ENCODE results near the gene RAD17. TPM values are rescaled to one million over a fixed set of nuclear protein-coding genes. Genes with fewer than 3 reads are reported as not detected.
"Not testable (repeated sequence)": the region's sequence is repeated elsewhere in the genome, so short reads cannot be mapped to it uniquely, and the experiment has no call there.

Gene RAD17
- total RNA-seq, 3 donors from 2014 or later: 14.6 to 24.1 (median 14.7) TPM

- Histone ChIP-seq H3K9me3 (no peaks in the 10 kb centered on the region), H3K27me3 (no peaks in the 10 kb centered on the region), H3K4me3 (no peak overlapping the region), H3K36me3 (peaks cover 6% of the 10 kb centered on the region), H3K27ac (no peak overlapping the region), H3K4me1 (no peaks in the 10 kb centered on the region)
- intact Hi-C loops (cut with DNase I; ENCODE audit: low total_unique reads): no loop called here
- TF ChIP-seq POLR2AphosphoS5 (IDR thresholded peaks at IDR 0.05) (no peak), POLR2A (IDR thresholded peaks at IDR 0.05) (no peak)
- TF ChIP-seq, protein P1, sequence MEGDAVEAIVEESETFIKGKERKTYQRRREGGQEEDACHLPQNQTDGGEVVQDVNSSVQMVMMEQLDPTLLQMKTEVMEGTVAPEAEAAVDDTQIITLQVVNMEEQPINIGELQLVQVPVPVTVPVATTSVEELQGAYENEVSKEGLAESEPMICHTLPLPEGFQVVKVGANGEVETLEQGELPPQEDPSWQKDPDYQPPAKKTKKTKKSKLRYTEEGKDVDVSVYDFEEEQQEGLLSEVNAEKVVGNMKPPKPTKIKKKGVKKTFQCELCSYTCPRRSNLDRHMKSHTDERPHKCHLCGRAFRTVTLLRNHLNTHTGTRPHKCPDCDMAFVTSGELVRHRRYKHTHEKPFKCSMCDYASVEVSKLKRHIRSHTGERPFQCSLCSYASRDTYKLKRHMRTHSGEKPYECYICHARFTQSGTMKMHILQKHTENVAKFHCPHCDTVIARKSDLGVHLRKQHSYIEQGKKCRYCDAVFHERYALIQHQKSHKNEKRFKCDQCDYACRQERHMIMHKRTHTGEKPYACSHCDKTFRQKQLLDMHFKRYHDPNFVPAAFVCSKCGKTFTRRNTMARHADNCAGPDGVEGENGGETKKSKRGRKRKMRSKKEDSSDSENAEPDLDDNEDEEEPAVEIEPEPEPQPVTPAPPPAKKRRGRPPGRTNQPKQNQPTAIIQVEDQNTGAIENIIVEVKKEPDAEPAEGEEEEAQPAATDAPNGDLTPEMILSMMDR (IDR thresholded peaks at IDR 0.05): no peak
- no peak for DNase-seq (ENCODE audit: low spot score in 2 of 2)
These were observed 48.9 kb downstream of the RAD17 start for GRCh38 chr5:69418554-69418953.

- no peaks in the 10 kb centered on the region for H3K27me3 ChIP-seq
- DNase-seq (ENCODE audit: low spot score in 2 of 2): no peak
- no peak overlapping the region for H3K27ac ChIP-seq
- intact Hi-C loops (cut with DNase I; ENCODE audit: low total_unique reads): no loop called here
- H3K4me3 ChIP-seq: no peak overlapping the region
- TF ChIP-seq POLR2AphosphoS5 (IDR thresholded peaks at IDR 0.05) (no peak), POLR2A (IDR thresholded peaks at IDR 0.05) (no peak)
- TF ChIP-seq, protein P1 (IDR thresholded peaks at IDR 0.05): no peak
- no peaks in the 10 kb centered on the region for H3K4me1 ChIP-seq
- no peaks in the 10 kb centered on the region for H3K36me3 ChIP-seq
- H3K9me3 ChIP-seq: no peaks in the 10 kb centered on the region
These were observed 62.0 kb downstream of the RAD17 start for GRCh38 chr5:69431424-69432303.

GRCh38 chr5:69432412-69433206 lies 63.0 kb downstream of the RAD17 start:
- no peak overlapping the region for H3K27ac ChIP-seq
- no peak overlapping the region for H3K4me3 ChIP-seq
- H3K36me3 ChIP-seq: no peaks in the 10 kb centered on the region
- H3K9me3 ChIP-seq: no peaks in the 10 kb centered on the region
- no peaks in the 10 kb centered on the region for H3K4me1 ChIP-seq
- TF ChIP-seq POLR2A (IDR thresholded peaks at IDR 0.05): no peak
- TF ChIP-seq POLR2AphosphoS5 (IDR thresholded peaks at IDR 0.05): no peak
- TF ChIP-seq, protein P1 (IDR thresholded peaks at IDR 0.05): no peak
- no peak for DNase-seq (ENCODE audit: low spot score in 2 of 2)
- intact Hi-C loops (cut with DNase I; ENCODE audit: low total_unique reads): no loop called here
- H3K27me3 ChIP-seq: no peaks in the 10 kb centered on the region

DNA sequence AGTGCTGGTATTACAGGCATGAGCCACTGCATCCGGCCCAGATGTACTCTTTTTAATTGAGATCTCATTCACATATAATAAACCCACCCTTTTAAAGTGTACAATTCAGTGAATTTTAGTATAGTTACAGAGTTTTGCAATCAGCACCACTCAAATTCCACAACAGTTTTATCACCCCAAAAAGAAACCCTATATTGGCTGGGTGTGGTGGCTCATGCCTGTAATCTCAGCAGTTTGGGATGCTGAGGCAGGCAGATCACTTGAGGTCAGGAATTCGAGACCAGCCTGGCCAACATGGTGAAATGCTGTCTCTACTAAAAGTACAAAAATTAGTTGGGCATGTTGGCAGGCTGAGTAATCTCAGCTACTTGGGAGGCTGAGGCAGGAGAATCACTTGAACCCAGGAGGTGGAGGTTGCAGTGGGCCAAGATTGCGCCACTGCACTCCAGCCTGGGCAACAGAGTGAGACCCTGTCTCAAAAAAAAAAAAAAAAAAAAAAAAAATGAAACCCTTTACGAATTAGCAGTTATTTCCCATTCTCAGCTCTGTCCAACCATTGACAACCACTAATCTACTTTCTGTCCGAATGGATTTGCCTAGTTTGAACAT lies 65.8 kb downstream of the RAD17 start:
- H3K4me3 ChIP-seq; H3K27me3 ChIP-seq; DNase-seq (ENCODE audit: low spot score in 2 of 2); H3K27ac ChIP-seq; intact Hi-C loops (cut with DNase I; ENCODE audit: low total_unique reads); H3K4me1 ChIP-seq; H3K36me3 ChIP-seq; H3K9me3 ChIP-seq: not testable (repeated sequence)

GRCh38 chr5:69444127-69444754 lies 74.6 kb downstream of the RAD17 start:
- Histone ChIP-seq H3K27me3 (no peaks in the 10 kb centered on the region), H3K27ac (no peak overlapping the region)

More at GRCh38 chr5:69444127-69444754, 74.6 kb downstream of the RAD17 start:
- H3K36me3 ChIP-seq: no peaks in the 10 kb centered on the region
- H3K9me3 ChIP-seq: no peaks in the 10 kb centered on the region
- no peaks in the 10 kb centered on the region for H3K4me1 ChIP-seq
- no peak overlapping the region for H3K4me3 ChIP-seq
- DNase-seq (ENCODE audit: low spot score in 2 of 2): no peak
- TF ChIP-seq POLR2A (IDR thresholded peaks at IDR 0.05) (no peak), POLR2AphosphoS5 (IDR thresholded peaks at IDR 0.05) (no peak)
- TF ChIP-seq, protein P1 (IDR thresholded peaks at IDR 0.05): no peak
- intact Hi-C loops (cut with DNase I; ENCODE audit: low total_unique reads): no loop called here
